ENCODE measurements around the gene NOC3L. TPM values are rescaled to one million over a fixed set of nuclear protein-coding genes. Genes with fewer than 3 reads are reported as not detected.
A peak's percentile ranks its signal among the peaks of the same experiment; 100 is the strongest.

Gene NOC3L
- total RNA-seq, 1 donor from 2014 or later: 22.6 TPM

DNA sequence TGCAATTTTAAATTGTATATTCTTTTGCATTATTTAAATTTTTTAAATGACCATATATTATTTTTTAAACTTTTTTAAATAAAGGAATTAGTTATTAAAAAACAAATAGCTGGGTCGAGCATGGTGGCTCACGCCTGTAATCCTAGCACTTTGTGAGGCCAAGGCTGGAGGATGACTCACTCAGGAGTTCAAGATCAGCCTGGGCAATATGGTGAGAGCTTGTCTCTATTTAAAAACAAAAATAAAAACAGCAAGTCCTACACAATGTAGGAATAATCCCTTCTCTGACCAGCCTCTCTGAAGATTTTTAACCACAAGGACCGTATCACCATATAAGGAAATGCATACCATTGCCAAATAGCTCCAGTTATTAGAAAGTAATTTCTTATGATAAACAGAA is 19.6 kb downstream of the NOC3L start:
- FAIRE-seq (no peak), DNase-seq (ENCODE audit: low read depth) (no peak)
- Histone ChIP-seq H3K4me3 (ENCODE audit: low read depth, low read length) (no peak overlapping the region), H3K27me3 (ENCODE audit: control insufficient read depth, insufficient read depth, low read length) (no peaks in the 10 kb centered on the region), H3K36me3 (ENCODE audit: control insufficient read depth, insufficient read depth, low read length) (peaks cover 6% of the 10 kb centered on the region)
- TF ChIP-seq, protein P1, sequence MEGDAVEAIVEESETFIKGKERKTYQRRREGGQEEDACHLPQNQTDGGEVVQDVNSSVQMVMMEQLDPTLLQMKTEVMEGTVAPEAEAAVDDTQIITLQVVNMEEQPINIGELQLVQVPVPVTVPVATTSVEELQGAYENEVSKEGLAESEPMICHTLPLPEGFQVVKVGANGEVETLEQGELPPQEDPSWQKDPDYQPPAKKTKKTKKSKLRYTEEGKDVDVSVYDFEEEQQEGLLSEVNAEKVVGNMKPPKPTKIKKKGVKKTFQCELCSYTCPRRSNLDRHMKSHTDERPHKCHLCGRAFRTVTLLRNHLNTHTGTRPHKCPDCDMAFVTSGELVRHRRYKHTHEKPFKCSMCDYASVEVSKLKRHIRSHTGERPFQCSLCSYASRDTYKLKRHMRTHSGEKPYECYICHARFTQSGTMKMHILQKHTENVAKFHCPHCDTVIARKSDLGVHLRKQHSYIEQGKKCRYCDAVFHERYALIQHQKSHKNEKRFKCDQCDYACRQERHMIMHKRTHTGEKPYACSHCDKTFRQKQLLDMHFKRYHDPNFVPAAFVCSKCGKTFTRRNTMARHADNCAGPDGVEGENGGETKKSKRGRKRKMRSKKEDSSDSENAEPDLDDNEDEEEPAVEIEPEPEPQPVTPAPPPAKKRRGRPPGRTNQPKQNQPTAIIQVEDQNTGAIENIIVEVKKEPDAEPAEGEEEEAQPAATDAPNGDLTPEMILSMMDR (IDR thresholded peaks at IDR 0.05; ENCODE audit: insufficient read depth, low read length, severe bottlenecking): no peak

DNA sequence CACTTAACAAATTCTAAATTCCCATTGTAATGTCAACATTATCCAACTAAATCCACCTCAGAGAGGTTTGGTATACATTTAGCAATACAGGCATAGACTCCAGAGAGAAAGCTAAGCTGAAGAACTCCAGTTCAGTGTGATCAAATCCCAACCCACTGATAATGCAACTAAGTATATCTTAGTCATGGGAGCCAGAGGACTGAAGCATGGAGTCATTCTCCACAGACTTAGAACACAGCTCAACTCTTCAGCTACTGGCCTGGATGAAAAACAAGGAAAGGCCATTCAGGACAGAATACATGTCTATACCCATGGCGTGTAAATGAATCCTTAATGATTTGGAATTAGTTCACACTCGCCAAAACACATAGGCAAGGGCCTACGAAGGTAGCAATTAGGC is 27.9 kb downstream of the NOC3L start:
- FAIRE-seq (no peak), DNase-seq (ENCODE audit: low read depth) (no peak)
- Histone ChIP-seq H3K4me3 (ENCODE audit: low read depth, low read length) (no peak overlapping the region), H3K36me3 (ENCODE audit: control insufficient read depth, insufficient read depth, low read length) (peaks cover 5% of the 10 kb centered on the region), H3K27me3 (ENCODE audit: control insufficient read depth, insufficient read depth, low read length) (no peaks in the 10 kb centered on the region)
- TF ChIP-seq, protein P1 (IDR thresholded peaks at IDR 0.05; ENCODE audit: insufficient read depth, low read length, severe bottlenecking): no peak

DNA sequence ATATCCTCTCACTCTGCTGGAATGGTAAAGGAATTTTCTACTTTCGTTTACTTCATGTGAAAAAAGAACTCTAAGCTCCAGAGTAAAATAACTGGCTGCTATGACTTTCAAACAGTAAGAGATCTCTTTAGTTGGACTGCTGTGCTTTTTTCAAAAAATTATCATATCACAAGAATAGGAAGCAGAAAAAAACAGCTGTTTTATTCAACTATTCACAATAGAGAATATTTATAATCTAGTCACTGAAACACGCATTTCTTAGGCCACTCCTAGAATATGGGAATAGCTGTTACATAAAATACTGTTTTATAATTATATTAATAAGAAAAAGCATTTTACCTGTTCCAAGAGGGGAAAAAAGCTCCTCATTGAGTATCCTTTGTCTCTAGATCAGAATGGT is 29.7 kb downstream of the NOC3L start:
- no peak overlapping the region for H3K4me3 ChIP-seq (ENCODE audit: low read depth, low read length)
- peaks cover 3% of the 10 kb centered on the region for H3K36me3 ChIP-seq (ENCODE audit: control insufficient read depth, insufficient read depth, low read length)
- no peaks in the 10 kb centered on the region for H3K27me3 ChIP-seq (ENCODE audit: control insufficient read depth, insufficient read depth, low read length)
- TF ChIP-seq, protein P1 (IDR thresholded peaks at IDR 0.05; ENCODE audit: insufficient read depth, low read length, severe bottlenecking): no peak
- FAIRE-seq: no peak
- DNase-seq (ENCODE audit: low read depth): no peak

DNA sequence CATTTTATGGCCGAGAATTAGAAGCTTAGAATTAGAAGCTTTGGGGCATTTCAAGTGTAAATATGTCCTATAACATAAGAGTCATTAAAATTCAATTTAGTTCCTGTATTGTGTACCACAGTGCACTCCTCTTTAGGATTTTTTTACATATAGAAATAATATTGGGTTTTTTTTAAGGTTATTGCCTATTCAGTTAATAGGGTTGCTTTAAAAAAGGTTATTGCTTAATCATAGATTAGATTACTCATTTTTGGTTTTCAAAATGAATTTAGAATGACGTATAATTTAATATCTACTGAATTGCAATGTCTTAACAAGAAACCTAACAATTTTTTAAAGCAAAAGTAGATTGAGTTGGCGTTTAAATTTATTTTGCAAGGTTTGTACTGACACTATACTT is 34.1 kb downstream of the NOC3L start:
- DNase-seq (ENCODE audit: low read depth): no peak
- TF ChIP-seq, protein P1 (IDR thresholded peaks at IDR 0.05; ENCODE audit: insufficient read depth, low read length, severe bottlenecking): no peak
- no peak overlapping the region for H3K4me3 ChIP-seq (ENCODE audit: low read depth, low read length)
- H3K36me3 ChIP-seq (ENCODE audit: control insufficient read depth, insufficient read depth, low read length): peaks cover 1% of the 10 kb centered on the region
- no peaks in the 10 kb centered on the region for H3K27me3 ChIP-seq (ENCODE audit: control insufficient read depth, insufficient read depth, low read length)
- FAIRE-seq: no peak

DNA sequence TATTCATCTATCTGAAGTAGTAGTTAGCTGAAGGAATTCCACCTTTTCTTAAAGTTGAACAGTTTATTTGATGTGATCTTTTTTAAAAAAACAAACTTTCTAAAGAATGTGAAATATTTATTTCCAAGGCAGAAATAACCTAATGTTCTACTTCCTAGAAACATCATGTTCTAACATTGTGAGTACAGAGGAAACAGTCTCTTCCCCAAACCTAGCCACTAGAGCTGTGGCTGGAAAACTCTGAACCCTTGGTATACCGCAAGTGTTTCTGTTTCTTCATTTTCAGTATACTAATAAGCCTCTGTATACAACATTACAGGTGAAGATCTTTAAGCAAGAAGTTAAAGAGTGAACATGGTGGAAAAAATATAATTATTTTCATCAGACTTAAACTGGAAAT is 35.1 kb downstream of the NOC3L start:
- no peaks in the 10 kb centered on the region for H3K27me3 ChIP-seq (ENCODE audit: control insufficient read depth, insufficient read depth, low read length)
- H3K36me3 ChIP-seq (ENCODE audit: control insufficient read depth, insufficient read depth, low read length): peaks cover 2% of the 10 kb centered on the region
- no peak for FAIRE-seq
- TF ChIP-seq, protein P1 (IDR thresholded peaks at IDR 0.05; ENCODE audit: insufficient read depth, low read length, severe bottlenecking): no peak
- DNase-seq (ENCODE audit: low read depth): no peak
- H3K4me3 ChIP-seq (ENCODE audit: low read depth, low read length): no peak overlapping the region

DNA sequence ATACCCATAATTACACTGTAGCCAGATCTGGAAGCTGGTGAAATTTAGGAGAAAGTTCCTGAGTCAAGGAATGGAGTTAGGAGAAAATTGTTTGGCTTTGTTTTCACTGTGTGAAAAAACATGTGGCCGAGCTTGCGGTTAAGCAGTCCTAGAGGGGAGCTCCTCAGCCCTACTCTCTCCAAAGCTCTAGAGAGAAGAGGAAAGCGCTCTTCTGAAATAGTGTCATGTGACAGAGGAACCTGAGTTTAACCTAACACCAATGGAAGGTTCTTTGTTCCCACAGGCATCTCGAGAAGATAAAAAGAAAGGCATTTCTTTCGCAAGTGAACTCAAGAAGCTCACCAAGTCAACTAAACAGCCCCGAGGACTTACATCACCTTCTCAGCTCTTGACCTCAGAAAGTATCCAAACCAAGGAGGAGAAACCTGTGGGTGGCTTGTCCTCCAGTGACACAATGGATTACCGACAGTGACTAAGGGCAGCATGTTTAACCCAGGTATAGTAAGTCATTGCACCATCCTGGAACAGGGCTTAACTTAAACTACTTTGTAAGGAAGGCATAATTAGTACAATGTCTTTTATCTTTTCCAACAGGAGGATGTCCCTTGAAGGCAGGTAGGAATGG is 38.0 kb downstream of the NOC3L start:
- no peaks in the 10 kb centered on the region for H3K27me3 ChIP-seq (ENCODE audit: control insufficient read depth, insufficient read depth, low read length)
- TF ChIP-seq, protein P1 (IDR thresholded peaks at IDR 0.05; ENCODE audit: insufficient read depth, low read length, severe bottlenecking): no peak
- DNase-seq (ENCODE audit: low read depth) (peak; percentile 12), FAIRE-seq (no peak)
- H3K4me3 ChIP-seq (ENCODE audit: low read depth, low read length): no peak overlapping the region
- peaks cover 4% of the 10 kb centered on the region for H3K36me3 ChIP-seq (ENCODE audit: control insufficient read depth, insufficient read depth, low read length)

Data from bronchial epithelial cell (primary cell).